Renal cortical epithelial cell (primary cell): ENCODE results near the gene CABP2. TPM values are rescaled to one million over a fixed set of nuclear protein-coding genes. Genes with fewer than 3 reads are reported as not detected.
"Not testable (repeated sequence)": the region's sequence is repeated elsewhere in the genome, so short reads cannot be mapped to it uniquely, and the experiment has no call there.

Experiments used
- DNase-seq: peaks from one replicate; pipeline ENCODE4 v3.0.0-alpha.2; 2011; ENCODE audit warnings: low read depth
- total RNA-seq: library from RNA; depleted of rRNA; stranded (reverse); fragments of >200 nt; gene quantifications from 2 replicates; pipeline ENCODE4 v1.2.3, GENCODE V29; 2014

Gene CABP2
- total RNA-seq, 1 donor from 2014 or later: not detected

- DNase-seq: not testable (repeated sequence)
Observed at GRCh38 chr11:67476692-67477091, 46.6 kb downstream of the CABP2 start.

- no peak for DNase-seq
Observed at GRCh38 chr11:67472882-67473281, 50.4 kb downstream of the CABP2 start.

GRCh38 chr11:67470337-67471002, 52.8 kb downstream of the CABP2 start:
- DNase-seq: no peak

GRCh38 chr11:67469508-67469811, 53.8 kb downstream of the CABP2 start:
- DNase-seq: no peak

Other genes with a start within 250 kb of the CABP2 start
- 29.0 and 38.9 TPM in 2 replicates for gene ANKRD13D, start 234.1 kb downstream of the CABP2 start, total RNA-seq
- 44.1 and 70.2 TPM in 2 replicates for gene SSH3, start 219.9 kb downstream of the CABP2 start, total RNA-seq
- gene POLD4, start 169.9 kb downstream of the CABP2 start, total RNA-seq: 43.9 and 61.6 TPM in 2 replicates
- gene CLCF1, start 149.8 kb downstream of the CABP2 start, total RNA-seq: 13.9 and 22.7 TPM in 2 replicates
- 5.9 and 8.9 TPM in 2 replicates for gene RAD9A, start 131.5 kb downstream of the CABP2 start, total RNA-seq
- 171 and 306 TPM in 2 replicates for gene PPP1CA, start 121.6 kb downstream of the CABP2 start, total RNA-seq
- gene TBC1D10C, start 119.4 kb downstream of the CABP2 start, total RNA-seq: not detected in 2 replicates
- gene CARNS1, start 107.8 kb downstream of the CABP2 start, total RNA-seq: 0.20 TPM in 1 of 2 replicates, not detected in the other
- 25.5 and 51.7 TPM in 2 replicates for gene RPS6KB2, start 95.0 kb downstream of the CABP2 start, total RNA-seq
- gene PTPRCAP, start 85.8 kb downstream of the CABP2 start, total RNA-seq: 0.17 and 0.85 TPM in 2 replicates
- 115 and 197 TPM in 2 replicates for gene CORO1B, start 80.0 kb downstream of the CABP2 start, total RNA-seq
- not detected in 2 replicates for gene GPR152, start 70.7 kb downstream of the CABP2 start, total RNA-seq
- gene CABP4, start 68.1 kb downstream of the CABP2 start, total RNA-seq: not detected in 2 replicates
- 32.5 and 65.7 TPM in 2 replicates for gene TMEM134, start 54.2 kb downstream of the CABP2 start, total RNA-seq
- gene AIP, start 40.4 kb downstream of the CABP2 start, total RNA-seq: 53.2 and 56.8 TPM in 2 replicates
- 46.9 and 151 TPM in 2 replicates for gene PITPNM1, start 18.1 kb downstream of the CABP2 start, total RNA-seq
- gene CDK2AP2, start 15.3 kb downstream of the CABP2 start, total RNA-seq: 34.4 and 90.4 TPM in 2 replicates
- gene GSTP1, start 60.4 kb upstream of the CABP2 start, total RNA-seq: 1,794 and 3,608 TPM in 2 replicates
- gene NDUFV1, start 83.5 kb upstream of the CABP2 start, total RNA-seq: 184 and 192 TPM in 2 replicates
- 3.9 and 8.2 TPM in 2 replicates for gene NUDT8, start 106.5 kb upstream of the CABP2 start, total RNA-seq
- gene TBX10, start 116.3 kb upstream of the CABP2 start, total RNA-seq: not detected in 2 replicates
- gene ACY3, start 127.3 kb upstream of the CABP2 start, total RNA-seq: 0.10 and 0.17 TPM in 2 replicates
- gene ALDH3B2, start 151.2 kb upstream of the CABP2 start, total RNA-seq: 0.20 TPM in 1 of 2 replicates, not detected in the other